H4 (cell line): Measurements from ENCODE around the gene NPAS3. TPM values are rescaled to one million over a fixed set of nuclear protein-coding genes. Genes with fewer than 3 reads are reported as not detected.
A peak's percentile ranks its signal among the peaks of the same experiment; 100 is the strongest.

Experiments used
- DNase-seq: peaks from one replicate; pipeline ENCODE4 v3.0.0-alpha.2; 2015; ENCODE audit warnings: low spot score
- total RNA-seq: library from RNA; depleted of rRNA; stranded (reverse); fragments of >200 nt; shearing (Covaris generic); gene quantifications from 2 replicates; pipeline ENCODE4 v1.2.3, GENCODE V29; 2014; rRNA removed

Gene NPAS3
- total RNA-seq: 2.6 and 4.2 TPM in 2 replicates

DNA sequence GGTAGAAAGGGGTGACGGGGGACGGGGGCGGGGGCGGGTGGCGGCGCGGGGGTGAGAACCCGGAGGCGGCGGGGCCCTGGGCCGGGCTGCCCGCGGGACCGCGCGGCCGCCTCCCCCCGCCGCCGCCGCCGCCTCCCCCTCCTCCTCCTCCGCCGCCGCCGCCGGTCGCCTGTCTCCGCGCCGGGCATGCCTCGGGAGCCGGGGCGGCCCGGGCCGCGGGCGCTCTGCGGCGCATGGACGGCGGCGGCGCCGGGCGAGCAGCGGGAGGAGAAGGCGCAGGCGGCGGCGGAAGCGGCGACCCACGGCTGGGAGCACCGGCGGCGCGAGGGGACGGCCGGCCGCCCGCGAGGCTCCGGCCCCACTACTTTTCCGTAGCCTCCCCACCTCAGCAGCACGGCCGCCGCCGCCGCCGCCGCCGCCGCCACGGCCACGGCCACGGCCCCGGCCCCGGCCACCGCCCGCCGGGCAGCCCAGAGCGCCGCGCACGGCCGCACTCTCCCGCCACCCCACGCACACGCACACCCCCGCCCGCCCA is at the start of gene NPAS3:
NPAS3 (plus strand) TSS at position 161 of the 535 bp plus-strand sequence.
- DNase-seq: no peak

DNA sequence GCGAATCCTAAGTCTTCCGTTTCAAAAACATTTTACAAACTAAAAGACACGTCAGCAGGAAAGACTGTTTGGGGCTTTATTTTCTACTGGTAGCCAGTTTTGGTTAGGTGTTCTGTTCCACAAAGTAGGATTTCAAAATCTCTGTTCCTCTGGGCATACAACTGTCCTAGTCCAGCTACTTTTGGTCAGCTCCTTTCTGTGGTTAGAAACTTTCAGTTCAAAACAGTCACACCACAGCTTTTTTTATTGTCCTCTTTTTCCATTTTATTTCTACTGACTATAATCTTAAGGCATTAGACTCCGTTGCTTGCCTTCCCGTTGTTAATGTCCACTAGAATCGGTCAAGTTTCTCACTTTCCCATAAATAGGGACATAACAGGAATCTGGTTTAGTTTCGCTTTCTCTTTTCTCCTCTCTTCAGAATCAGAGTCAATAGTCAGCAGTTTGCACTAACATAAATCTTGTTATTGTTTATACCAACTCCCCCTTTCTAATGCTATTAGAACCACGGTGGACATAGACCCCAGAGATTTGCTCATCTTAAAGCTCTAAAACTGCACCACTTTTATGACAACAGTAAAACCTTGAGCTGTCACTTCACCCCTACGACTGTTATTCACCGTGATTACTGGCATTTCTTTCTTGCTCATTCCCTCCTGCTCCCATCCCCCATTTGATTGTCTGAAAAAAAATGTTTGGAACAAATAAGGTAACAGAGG is 41.5 kb upstream of the NPAS3 start:
- peak; percentile 56 for DNase-seq

DNA sequence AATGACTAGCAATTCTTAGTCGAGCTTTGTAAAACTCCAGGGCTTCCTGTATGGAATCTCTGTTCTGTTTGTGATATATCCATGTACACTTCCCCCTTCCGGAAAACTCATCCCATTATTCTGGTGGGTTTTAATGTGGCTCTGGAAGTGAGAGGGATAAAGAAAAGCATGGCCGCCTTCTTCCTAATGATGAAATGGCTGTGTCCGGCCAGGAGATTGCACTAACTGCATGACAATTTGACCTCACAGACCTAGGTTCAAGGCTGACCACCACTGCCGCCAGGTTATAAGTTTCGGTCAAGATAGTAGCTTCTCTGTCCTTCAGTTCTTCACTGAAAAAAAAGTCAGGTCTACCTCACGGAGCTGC is 41.0 kb upstream of the NPAS3 start:
- DNase-seq: no peak

DNA sequence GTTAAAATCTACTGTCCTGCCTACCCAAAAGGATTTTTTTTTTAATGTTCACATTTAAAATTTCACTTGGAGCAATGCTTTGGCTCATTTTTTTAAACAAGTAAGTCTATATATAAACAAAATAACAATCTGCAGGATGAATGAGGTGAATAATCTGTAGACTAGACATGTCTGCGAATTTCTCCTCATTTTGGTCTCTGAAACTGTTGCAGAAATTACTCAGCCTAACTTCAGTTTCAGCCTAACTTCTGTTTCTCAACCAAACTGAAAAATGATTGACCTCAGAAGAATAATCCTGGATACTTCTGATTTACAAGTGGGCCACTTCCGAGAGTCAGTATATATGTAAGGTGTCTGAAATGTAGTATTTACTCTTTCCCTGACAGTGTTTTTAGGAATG is 39.8 kb upstream of the NPAS3 start:
- no peak for DNase-seq

DNA sequence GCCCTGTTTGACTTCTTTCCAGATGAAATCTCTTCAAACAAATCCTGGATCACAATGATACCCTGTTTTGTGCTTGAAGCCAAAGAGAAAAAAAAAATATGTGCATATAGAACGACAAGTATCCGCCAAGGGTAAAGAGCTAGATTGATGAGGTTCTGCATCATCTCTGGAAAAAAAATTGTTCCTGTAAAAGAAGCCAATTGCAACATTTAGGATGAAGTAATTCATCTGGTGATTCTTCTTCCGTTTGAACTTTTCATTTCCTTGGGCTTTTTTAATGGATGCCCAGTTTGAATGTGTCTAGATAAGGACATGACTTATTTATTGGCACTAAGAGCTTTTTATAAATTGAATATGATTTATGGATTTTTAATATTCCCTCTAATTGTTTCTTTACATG is 38.1 kb upstream of the NPAS3 start:
- no peak for DNase-seq

DNA sequence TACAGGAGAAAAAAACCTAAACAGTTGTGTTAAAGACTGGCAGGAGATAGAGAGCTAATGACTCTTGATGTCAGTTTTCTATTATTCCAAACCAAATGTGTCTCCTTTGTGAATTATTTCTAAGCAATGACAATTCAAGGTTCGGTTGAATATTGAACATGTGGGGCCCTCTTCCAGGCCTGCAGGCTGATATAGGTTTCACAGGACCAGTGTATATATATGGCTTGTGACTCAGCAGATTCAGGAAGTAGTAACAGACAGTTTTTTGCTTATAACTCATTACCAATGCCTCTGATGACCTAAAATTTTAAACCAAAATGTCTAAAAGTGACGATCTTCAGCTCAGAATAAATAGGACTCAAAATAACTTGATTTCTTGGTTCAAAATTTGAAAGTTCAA is 33.7 kb upstream of the NPAS3 start:
- no peak for DNase-seq

DNA sequence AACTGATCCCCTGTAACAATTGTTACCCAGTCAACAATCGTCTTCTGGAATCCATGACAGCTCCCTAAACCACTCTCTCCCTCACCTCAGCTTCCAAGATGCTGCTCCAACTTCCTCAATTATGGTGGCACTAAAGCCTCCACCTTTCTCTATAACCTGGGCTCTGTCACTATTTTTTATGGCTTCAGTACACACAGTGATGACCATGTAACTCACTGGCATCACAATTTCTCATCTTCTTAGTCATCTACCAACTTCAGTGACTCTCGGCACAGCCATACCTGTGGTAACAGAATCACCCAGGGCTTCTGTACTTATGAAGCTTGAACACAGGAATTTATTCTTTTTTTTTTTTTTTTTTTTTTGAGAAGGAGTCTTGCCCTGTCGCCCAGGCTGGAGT is 32.0 kb upstream of the NPAS3 start:
- DNase-seq: no peak

DNA sequence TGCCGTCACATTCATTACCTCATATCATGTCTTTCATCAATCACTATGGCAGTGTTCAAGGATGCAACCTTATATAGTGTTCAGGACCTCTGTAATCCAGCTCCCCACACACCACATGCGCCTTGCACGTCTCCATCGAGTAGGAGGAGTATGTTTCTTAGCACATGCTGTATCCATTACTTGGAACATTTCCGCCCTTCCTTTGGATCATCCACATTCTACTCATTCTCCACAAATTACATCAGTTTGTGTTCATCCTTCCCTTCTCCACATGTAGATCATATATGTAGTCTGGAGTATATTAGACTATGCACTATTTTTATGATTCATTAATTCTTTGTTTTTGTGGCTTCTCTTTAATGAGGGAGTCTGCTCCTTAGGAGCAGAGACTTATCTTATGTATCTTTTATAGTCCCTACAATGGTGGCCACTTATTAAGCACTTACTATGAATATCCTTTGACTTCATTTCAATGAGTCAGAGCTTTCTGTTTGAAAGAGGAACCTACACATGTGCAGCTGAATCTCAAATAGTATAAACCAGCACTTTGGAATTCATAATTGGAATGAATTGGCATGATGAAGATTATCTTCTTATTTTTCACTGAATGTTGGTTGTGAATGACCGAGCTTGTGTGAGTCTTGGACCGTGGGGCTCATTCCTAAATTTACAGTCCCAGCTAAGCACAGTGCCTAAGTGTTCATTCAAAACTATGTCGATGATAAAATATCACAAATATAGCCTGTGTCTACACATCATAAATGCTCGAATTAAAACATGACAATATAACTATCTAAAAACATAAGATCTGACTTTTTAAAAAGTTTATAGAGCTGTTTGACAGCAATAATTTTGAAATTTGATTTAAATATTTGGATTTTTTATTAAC is 30.2 kb upstream of the NPAS3 start:
- DNase-seq: no peak

DNA sequence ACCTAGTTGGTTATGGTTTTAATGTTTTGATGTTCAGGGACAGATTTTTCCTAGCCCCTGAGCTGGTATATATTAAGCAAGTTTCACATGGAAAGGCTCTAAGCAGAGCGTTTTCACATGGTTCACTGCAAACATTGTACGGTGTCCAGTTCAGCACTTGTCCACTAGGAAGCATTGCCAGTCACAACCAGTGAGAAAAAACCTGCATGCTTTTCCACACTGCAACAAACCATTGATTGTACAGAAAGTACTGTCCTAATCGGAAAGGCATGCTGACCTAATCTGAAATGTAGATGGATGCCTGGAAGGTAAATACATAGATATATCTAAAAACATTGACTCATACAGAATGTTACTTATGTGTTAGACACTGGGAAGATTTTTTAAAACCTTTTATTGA is 25.0 kb upstream of the NPAS3 start:
- no peak for DNase-seq

DNA sequence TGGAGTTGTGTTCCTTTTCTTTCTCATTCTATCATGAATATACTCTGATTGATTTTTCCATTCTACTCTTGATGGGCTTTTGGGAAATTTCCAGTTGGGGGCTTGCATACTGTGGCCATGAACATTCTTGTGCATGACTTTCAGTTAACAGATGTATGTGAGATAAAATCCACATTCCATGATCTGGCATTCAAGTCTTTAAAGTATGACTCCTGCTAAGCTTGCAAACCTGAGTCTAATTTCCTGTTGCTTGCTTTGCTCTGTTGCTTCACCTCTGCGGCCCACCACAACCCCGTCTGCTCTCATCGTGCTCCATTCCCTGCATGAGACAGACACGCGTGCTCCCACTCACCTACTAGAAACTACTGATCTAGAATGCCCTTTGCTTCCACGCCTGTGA is 24.3 kb upstream of the NPAS3 start:
- DNase-seq: no peak

DNA sequence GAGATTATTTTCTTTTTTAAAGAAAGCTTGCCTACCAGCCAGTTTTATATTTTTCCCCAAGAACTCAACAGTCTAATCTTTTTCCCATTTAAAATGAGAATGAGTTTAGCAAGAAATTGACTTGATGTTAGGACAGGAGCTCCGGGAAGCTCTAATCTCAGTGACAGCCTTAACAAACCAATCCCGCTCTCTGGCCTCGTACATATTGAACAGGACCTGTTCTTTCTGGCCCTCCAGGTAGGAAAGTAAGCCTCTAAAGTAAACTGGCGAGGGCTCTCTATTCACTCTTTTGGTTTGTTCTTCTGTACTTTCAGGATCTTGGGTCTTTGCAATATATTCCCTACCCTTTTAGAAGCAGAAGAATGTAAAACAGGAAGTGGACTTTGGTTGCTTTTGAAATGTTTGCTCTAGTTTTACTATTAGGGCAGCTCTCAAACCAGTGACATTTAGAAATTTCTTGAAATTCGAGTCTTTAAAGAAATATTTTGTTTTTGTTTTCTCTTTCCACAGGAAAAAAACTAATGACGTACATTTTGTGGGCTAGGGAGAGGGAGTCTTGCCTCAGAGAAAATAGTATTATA is 17.9 kb upstream of the NPAS3 start:
- DNase-seq: no peak

DNA sequence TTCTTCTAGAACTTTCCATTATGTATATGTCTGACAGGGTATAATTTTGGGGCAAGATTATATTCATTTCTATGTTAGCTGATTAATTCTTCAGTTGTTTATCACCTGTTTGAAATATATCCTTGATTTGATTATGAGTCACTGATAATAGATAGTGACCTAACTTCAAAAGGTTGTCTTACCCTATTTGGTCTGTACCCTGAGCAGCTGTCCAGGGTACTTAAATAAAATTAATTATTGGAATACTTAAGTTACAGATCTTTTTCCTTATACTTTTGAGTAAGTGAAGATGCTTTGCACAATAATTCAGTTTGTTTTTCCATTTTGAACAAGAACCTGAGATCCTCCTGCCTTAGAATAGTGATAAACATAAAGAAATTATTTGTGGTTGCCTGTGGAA is 13.2 kb upstream of the NPAS3 start:
- DNase-seq: no peak

DNA sequence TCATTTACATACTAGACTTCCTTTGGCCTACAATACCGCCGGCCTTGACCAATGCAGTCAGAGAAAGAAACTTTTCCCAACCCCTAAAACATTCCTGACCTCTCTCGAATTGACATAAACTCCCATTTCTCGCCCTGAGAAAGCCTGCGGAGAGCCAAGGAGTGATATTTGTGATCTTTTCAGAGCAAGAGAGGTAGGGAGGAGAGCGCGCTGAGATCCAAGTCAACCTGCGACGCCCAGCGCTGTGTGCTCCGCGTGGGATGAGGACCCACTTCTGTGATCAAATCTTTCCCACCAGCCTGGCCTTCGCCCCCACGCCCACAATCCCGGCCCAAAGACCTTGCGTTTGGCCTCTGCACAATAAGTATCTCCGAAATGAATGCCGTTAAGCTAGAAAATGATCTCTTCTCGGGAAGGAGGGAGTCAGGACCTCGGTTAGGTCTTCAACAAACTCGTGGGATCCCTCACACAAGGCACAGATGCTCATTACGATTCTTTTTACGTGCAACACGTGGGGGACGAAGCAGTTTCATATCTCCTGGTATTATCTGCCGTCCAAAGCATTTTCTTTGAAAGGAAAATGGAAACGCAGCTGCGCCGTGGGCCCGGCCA is 6.3 kb upstream of the NPAS3 start:
- no peak for DNase-seq

DNA sequence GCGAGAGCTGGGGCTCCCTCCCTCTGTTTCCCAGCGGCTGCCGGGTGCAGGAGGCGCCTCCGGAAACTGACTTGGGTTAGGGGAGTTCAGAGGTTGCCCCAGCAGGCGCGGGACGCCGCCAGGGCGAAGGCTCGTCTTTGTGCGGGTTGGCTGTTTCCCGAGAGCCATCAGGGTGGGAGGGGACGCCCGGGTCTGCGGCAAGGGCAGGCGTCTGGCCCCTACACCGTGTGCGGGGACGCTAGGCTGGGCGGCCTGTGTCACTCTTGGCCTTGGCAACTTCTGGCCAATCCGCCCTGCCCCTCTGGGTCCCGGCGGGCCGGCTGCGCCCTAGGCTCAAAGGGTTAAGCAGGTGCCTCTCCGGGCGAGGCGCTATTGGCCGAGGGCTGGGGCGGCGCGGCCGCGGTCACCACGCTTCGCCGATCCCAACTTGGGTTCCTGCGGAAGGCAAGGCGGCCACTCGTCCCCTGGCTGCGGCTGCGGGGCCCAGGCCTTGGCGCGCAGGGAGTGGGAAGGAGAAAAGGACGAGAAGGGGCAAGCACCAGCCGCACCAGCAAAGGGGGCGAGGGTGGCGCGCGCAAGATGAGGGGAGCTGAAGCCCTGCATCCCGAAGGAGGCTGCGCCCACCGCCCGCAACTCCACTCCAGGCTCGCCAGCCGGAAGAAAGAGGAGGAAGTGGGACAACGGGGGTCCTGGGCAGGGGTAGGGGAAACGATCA is 5.6 kb upstream of the NPAS3 start:
- no peak for DNase-seq

DNA sequence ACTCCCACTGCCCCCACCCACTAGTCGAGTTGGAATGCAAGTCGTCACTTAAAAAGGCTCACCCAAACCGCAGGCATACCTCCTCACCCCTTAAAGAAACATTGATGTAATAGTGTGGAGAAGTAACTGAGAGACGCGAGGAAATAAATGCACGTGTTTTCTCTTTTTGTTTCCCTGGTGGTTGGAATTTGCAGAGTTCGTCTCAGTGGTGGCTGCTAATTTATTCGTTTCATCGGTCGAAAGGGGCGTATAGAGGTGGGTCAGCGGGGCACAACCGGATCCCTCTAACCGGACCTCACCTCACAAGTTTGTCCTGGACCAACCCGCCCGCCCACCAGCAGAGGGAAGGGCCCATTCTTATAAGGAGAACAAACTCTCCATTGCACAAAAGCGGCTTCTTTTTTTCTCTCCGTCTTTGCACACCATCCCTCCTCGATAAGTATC is 5.0 kb upstream of the NPAS3 start:
- DNase-seq: peak; percentile 21

DNA sequence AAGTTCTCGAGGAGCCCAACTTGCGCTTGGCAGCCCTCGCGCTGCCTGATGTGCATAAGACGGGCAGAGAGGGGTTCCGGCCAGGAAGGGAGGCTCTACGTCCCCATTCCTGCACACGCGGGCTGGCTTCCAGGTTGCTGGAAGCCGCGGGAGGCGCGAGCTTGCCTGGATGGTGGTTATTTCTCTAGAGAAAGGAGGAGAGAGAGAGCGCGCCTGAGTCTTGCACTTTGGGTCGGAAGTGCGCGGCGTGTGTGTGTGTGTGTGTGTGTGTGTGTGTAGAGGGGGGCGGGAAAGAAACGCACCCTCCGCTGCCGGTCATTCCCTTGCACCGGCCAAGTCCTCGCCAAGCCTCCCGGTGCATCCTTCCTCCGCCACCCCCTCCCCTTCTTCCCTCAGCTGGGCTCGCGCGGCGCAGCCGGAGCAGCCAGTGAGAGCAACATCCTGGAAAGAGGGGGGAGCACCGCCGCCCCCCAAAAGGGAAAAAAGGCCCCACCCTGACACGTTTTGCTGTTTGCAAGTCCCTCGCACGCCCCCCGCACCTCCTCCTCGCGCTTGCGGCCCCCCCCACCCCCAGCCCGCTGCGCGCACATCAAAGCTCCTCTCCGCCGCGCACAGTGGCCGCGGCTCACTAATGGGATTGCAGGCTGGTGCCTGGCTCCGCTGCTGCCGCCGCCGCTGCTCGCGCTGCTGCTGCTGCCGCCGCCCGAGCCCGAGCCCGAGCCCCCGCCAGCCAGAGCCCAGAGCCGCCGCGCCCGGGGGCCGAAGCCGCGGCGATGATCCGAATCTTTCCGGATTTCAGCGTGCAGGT is 4.4 kb upstream of the NPAS3 start:
- DNase-seq: peak; percentile 30

DNA sequence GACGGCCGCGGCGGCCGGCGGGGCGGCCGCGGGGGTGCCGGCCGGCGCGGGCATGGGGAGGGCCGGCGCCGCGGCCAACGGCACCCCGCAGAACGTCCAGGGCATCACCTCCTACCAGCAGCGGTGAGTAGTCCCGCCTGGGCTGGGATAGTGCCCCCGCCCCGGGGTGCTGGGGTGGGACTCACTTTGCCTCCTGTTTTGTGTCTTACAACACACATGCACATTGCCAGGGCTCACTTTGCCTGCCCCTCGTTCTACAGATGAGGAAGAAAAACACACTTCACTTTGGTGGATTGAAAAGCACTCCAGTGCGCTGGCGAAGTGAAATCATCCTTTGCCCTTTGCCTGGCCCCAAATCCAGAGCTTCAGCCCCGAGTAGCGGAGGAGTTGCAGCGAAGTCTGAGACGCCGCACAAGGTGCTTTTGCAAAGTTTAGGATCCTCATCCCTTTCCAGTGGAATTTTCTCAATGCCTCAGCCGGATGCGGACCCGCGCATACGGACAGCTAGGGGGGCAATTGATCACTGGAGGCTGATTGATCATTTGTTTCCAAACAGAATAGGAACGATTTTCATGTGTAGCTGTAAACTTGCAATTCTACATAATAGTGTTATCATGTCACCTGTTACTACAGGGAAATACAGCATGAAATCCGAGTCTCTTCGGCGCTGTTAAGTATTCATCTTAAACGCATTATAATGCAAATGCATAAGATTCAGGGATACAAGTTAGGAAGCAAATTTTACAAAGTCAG is 3.6 kb upstream of the NPAS3 start:
- DNase-seq: no peak

DNA sequence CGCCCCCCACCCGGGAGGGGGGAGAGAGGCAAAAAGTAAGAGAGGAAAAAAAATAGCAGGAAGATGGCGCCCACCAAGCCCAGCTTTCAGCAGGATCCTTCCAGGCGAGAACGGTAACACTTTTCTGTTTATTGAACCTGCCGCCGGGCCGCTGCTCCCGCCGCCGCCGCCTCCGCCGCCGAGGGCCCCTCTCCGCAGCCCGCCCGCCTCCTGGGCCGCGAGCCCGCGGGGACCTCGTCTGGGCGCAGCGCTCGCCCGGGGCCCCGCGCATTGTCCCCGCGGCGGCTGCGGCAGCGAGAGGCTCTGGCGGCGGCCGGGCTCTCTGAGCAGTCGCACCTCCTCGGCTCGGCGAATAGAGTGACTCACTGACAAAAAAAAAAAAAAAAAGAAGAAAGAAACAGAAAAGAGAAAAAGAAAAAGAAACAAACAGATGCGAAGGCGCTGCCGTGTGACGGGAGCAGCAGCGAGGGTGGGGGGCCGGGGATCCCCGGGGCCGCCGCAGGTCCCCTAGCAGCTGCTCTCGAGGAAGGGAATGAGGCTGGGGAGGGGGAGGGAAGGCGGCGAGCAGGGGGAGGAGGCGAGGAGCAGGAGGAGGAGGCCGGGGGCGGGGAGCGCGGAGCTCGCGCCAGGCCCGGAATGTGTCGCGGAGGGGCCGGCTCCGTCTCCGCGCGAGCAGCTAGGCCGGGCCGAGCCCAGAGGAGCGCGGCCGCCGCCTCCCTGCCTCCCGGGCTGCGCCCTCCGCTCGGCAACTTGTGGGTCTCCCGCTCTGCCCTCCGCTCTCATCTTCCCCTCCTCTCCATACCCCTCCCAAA is 781 bp downstream of the NPAS3 start:
- DNase-seq: peak; percentile 65

DNA sequence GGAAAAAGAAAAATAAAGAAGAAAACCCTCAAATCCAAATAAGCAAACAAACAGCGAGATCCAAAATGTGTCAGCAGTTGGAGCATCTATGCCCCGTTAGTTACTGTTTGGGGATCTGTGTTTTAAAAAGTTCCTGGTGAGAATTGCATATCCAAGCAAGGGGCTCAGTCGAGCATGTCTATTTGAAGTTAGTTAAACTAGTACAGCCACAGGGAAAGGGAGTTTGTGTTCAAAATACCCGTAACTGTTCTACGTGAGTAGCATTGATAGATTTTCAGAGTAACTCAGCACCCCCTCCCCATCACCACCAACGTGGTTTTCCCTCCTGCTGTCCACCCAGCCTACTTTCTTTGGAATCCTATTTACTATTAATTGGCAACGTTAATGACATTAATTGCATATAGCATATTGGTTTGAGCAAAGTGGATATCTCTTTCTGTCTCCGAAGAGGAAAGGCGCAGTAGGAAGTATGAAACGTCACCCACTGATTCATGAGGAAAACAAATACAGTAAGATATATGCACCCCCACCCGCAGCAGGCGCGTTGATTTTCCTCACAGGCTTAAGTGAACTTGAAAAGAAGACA is 1.5 kb downstream of the NPAS3 start:
- no peak for DNase-seq
